Body of pancreas (tissue), 4 donors: ENCODE results near the gene RD3L.

ENCODE experiments used
- POLR2A ChIP-seq, 3 donors: fragments of 450-650 bp; IDR thresholded peaks; one replicate each; pipeline ENCODE4 v1.6.1; 2016; ENCODE audit warnings: antibody characterized with exemption in 3 of 3, mild to moderate bottlenecking in 2 of 3
- TF ChIP-seq, protein P1 (sequence below), 7 experiments: fragments of 450-650 bp in 4 of 7; fragments of 200-600 bp in 3 of 7; sonication (generic) in 3 of 7; IDR thresholded peaks; one replicate each; pipeline ENCODE4 v1.5.1; 2016 to 2019; ENCODE audit warnings: antibody characterized with exemption in 7 of 7

DNA sequence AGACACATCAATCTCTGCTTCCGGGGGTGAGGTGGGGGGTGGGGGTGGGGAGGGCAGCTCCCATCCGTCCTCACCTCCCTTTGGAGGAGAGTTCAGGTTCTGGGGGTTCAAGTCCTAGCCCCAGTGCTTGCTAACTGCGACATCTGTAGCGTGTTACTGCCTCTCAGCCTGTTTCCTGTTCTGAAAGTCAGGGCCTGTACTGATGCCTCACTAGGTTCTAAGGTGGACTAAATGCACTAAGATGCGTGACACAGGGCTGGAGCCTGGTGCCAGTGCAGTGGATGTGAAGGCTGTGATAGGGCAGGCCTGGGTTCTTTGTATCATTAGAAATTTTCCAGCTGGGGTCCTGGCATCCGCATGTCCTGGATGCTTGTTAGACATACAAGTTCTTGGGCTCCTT is 31.3 kb downstream of the RD3L start:
- no peak for TF ChIP-seq POLR2A (IDR thresholded peaks at IDR 0.05)
- TF ChIP-seq, protein P1, sequence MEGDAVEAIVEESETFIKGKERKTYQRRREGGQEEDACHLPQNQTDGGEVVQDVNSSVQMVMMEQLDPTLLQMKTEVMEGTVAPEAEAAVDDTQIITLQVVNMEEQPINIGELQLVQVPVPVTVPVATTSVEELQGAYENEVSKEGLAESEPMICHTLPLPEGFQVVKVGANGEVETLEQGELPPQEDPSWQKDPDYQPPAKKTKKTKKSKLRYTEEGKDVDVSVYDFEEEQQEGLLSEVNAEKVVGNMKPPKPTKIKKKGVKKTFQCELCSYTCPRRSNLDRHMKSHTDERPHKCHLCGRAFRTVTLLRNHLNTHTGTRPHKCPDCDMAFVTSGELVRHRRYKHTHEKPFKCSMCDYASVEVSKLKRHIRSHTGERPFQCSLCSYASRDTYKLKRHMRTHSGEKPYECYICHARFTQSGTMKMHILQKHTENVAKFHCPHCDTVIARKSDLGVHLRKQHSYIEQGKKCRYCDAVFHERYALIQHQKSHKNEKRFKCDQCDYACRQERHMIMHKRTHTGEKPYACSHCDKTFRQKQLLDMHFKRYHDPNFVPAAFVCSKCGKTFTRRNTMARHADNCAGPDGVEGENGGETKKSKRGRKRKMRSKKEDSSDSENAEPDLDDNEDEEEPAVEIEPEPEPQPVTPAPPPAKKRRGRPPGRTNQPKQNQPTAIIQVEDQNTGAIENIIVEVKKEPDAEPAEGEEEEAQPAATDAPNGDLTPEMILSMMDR (IDR thresholded peaks at IDR 0.05), result no peak
